ENCODE results near the gene SNX5. TPM values are rescaled to one million over a fixed set of nuclear protein-coding genes. Genes with fewer than 3 reads are reported as not detected.

SNX5 gene
- total and polyA plus RNA-seq, 2 of the 8 experiments (the other 6 are each of a cell fraction or from before 2014, with no cell fraction given) = 155 to 194 TPM

DNA sequence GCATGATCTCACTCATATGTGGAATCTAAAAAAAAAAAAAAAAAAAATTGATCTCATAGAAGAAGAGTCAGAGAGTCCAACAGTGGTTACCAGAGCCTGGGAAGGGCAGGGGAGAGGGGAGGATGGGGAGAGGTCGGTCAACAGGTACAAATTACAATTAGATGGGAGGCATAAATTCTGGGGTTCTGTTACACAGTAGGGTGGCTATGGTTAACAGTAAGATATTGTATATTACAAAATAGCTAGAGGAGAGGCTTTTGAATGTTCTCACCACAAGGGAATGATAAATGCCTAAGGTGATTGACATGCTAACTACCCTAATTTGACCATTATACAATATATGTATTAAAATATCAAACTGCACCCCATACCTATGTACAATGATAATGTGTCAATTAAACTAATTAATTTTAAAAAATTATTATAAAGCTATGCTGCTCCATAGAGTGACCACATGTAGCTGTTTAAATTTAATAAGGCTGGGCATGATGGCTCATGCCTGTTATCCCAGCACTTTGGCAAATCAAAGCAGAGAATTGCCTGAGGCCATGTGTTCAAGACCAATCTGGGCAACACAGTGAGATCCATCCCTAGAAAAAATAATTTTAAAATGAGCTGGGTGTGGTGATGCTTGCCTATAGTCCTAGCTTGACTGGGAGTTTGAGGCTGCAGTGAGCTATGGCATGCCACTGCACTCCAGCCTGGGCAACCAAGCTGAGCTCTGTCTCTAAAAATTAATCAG lies 70.9 kb downstream of the SNX5 start (continued):
- TF ChIP-seq, protein P1, sequence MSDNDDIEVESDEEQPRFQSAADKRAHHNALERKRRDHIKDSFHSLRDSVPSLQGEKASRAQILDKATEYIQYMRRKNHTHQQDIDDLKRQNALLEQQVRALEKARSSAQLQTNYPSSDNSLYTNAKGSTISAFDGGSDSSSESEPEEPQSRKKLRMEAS (IDR thresholded peaks at IDR 0.05) = no peak
- TF ChIP-seq NRF1 (IDR thresholded peaks at IDR 0.05; ENCODE audit: low read depth, low read length) (no peak), JUND (IDR thresholded peaks at IDR 0.05; ENCODE audit: low read length) (no peak), CTBP2 (IDR thresholded peaks at IDR 0.05; ENCODE audit: borderline replicate concordance, insufficient read depth, insufficient read length, low read length) (no peak)
